GM18526 (cell line): Measurements from ENCODE around the gene CNOT3.

ENCODE experiments used
- POLR2A ChIP-seq: IDR thresholded peaks from 3 replicates; pipeline ENCODE4 v1.6.1; 2011; ENCODE audit not compliant: insufficient read length; ENCODE audit errors: extremely low read depth

Gene CNOT3

GRCh38 chr19:54173951-54174834 lies 36.6 kb downstream of the CNOT3 start:
- no peak for TF ChIP-seq POLR2A

- no peak for TF ChIP-seq POLR2A
Measured at GRCh38 chr19:54178581-54179261, 41.2 kb downstream of the CNOT3 start.

DNA sequence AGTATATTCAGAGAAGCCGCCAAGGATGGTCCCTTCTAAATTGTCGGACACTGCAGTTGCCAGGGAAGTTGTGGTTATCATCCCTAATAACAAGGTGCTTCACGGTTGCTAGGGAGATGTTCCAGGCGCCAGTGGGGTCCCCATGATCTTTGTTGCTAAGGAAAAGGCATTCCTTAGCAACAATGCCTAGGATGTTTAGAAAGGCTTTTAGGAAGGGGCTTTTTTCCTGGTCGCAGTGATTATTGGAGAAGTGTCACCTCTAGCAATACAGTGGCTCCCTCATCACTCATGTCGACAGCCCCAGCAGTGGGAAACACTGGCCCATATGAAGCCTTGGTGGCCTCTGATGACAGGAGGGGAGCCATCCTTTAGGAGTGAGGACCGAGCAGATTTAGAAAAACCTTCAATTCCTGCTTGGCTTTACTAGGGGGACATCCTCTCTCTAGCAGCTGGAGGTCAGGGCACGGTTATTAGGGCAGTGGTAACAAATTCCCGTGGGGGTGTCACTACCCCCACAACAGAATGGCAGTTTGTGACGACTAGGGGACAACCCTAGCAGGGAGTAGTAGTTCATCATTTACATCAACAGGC lies 41.8 kb downstream of the CNOT3 start:
- TF ChIP-seq POLR2A: no peak

DNA sequence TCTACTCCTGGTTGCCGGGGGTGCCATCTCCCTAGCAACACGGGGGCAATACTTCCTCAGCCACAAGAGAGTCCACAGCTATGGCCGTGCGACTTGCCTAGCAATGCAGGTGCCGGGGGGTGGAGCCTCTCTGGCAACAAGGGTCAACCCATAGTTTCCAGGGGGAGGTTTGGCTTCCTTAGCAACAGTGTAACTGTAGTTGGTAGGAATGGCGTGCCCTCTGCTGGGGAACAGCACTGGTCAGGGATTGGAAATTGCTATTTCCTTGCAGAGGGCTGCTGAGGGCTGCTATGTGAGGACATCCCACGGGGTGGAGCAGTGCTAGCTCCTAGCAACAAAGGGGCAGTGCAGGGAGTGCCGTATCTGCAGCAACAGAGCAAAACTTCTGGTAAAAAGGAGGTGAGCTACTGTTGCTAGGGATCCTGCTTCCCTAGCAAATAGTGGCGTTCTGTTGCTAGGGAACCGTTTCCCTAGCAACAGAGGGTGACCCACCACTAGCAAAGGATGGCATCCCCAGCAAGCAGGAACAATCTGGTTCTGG lies 42.4 kb downstream of the CNOT3 start:
- no peak for TF ChIP-seq POLR2A

DNA sequence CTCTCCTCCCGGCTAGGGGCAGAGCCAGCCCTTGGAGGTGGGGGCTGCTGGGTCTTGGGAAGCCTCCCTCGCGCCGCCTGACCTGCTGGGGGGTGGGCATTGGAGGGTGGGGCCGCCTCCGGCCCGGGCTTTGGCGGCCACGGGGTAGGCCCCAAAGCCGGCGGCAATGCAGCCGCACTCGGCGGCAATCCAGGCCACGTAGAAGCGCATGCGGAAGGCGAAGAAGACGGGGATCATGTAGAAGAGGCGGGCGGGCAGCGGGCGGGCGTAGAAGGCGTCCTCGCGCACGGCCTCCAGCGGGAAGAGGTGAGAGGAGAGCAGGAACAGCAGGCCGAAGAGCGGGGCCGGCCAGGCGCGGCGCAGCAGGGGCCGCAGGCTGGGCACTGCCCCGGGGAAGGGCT lies 43.1 kb downstream of the CNOT3 start:
- TF ChIP-seq POLR2A: no peak

DNA sequence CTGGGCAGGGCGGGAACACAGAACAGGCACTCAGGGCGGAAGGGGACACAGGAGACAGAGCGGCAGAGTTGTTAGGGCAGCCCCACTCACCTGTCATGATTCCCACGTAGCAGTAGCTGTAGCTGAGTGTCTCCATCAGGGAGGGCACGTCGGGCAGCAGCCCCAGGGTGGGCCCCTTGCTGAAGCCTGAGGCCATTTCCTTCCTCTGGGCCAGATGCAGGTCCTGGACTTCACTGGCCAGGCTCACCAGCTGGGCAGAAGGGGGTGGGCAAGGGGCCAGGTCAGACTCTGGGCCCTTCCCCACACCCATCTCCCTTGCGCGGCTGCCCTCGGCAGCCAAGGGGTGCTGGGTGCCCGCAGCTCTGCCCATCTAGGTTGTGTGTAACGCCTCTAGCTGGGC lies 45.9 kb downstream of the CNOT3 start:
- TF ChIP-seq POLR2A: no peak

DNA sequence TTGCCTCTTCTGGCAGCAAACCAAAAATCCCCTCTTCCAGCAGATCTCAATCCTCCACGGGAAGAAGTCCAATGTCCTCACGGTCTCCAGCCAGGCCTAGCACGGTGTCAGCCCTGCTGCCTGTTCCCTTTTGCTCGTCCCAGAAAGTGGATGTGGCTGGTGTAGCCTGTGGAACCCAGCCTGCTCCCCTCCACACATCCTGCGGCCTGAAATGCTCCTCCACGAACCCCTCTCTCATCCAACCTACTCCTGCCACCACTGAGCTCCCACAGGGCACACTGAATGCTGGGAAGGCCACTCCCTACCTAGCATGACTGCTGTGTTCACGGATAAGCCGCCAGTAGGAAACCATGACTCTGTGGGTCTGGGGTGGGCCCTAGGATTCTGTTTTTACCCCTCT lies 48.8 kb downstream of the CNOT3 start:
- TF ChIP-seq POLR2A: no peak

- TF ChIP-seq POLR2A: no peak
Measured at GRCh38 chr19:54186934-54187381, 49.4 kb downstream of the CNOT3 start.

- TF ChIP-seq POLR2A: no peak
Measured at GRCh38 chr19:54188215-54188871, 50.8 kb downstream of the CNOT3 start.

GRCh38 chr19:54189145-54189734 lies 51.7 kb downstream of the CNOT3 start, which contains the start of gene MBOAT7:
TSS of gene MBOAT7 (minus strand) at chr19:54189580. CDS start at chr19:54188508, 1,072 bp downstream.
- TF ChIP-seq POLR2A: peak; percentile 59

DNA sequence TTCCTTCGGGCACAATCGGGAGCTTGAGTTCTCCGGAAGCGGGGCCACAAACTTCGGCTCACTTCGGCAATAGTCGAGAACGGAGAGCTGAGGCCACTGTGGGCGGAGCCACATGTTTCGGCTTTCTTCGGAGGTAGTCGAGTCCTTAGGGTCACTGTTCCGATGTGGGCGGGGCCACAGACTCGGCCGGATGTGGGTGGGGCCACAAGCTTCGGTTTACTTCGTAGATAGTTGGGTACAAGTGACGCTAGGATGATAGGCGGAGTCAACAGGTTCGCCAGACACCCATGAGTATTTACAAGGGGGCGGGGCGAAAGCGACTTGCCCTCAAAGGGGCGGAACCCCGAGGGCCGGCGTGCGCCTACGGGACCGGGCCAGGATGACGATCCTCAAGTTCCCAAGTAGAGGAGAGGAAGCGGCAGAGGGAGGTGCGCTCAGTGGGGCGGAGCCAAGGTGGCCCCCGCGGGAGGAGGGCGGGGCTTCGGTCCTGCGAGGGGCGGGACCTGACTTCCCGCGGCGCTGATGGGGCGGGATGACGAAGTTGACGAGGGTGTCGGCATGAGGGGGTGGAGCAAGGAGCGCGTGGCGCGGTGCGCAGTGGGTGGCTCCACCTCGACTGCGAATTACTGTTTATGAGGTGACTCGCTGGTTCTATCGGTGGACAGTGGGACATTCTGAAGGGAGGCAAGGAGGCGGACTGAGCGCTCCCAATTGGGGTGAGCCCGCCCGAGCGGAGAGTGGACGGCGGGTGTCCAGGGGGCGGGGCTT lies 52.4 kb downstream of the CNOT3 start:
- peak; percentile 64 for TF ChIP-seq POLR2A

GRCh38 chr19:54190503-54191010 lies 53.0 kb downstream of the CNOT3 start:
- TF ChIP-seq POLR2A: no peak

DNA sequence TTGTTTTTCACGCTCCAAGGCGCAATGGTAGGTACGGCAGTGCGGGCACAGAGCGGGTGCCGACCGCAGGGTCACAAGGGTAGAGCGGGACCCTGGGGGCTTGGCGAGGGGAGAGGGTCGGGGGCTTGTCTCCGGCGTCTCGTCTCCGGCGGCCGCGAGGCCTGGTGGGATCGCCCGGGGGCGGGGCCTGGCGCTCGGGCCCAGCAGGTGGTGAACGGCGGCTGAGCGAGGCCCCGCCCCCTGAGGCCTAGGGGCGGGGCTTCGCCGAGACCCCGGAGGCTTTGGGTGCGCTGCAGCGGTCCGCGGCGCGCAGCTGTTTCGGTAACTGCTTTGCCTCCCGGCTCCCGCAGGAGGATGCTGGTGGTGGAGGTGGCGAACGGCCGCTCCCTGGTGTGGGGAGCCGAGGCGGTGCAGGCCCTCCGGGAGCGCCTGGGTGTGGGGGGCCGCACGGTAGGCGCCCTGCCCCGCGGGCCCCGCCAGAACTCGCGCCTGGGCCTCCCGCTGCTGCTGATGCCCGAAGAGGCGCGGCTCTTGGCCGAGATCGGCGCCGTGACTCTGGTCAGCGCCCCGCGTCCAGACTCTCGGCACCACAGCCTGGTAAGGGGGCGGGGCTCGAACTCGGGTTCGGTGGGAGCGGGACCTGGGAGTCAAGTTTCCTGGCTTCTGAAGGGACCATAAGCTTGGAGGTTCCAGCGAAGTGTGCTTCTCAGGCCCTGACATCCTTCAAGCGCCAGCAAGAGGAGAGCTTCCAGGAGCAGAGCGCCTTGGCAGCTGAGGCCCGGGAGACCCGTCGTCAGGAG lies 53.6 kb downstream of the CNOT3 start, which contains the start of gene TSEN34:
Gene TSEN34 (plus strand): TSS at position 298 of the 800 bp plus-strand sequence. CDS start 57 bp downstream, at position 355.
- TF ChIP-seq POLR2A: peak; percentile 65
